ENCODE results near the gene HOTAIR. TPM values are rescaled to one million over a fixed set of nuclear protein-coding genes. Genes with fewer than 3 reads are reported as not detected.

HOTAIR gene
- total RNA-seq, 1 experiment from 2014 or later: not detected

GRCh38 chr12:54000116-54001114 lies 25.7 kb upstream of the HOTAIR start, which contains the start of gene HOXC9:
Gene HOXC9, plus strand, starts transcription at chr12:54000161. Its CDS starts 28 bp downstream, at chr12:54000189.
- Mint-ChIP-seq H3K36me3 (no peaks in the 10 kb centered on the region; the same call in 1 of the 2 replicates), H3K4me3 (peak within 1 kb of the TSS; percentile 52), H3K9me3 (no peaks in the 10 kb centered on the region), H3K27me3 (ENCODE audit: low read depth) (peaks cover 100% of the 10 kb centered on the region), H3K4me1 (peaks cover 24% of the 10 kb centered on the region), H3K27ac (no peak within 1 kb of the TSS)
- POLR2A ChIA-PET: no interaction called here
- DNase-seq (ENCODE audit: low spot score) (no peak), ATAC-seq (no peak)
- CTCF ChIA-PET: interaction anchor here (0.6 to 10.8 kb wide), 10 partner anchors 12 to 325 kb away, joined by 3 to 107 read pairs (median 5); partner anchors contain the start of genes COPZ1, HOXC10, HOXC4 and HOXC5
- TF ChIP-seq SMAD4 (CRISPR knock-in tag; IDR thresholded peaks at IDR 0.05) (no peak), USF2 (CRISPR knock-in tag; IDR thresholded peaks at IDR 0.05) (0 out of 2 replicates have a peak, but pooled peaks have one; percentile 3)

- POLR2A ChIA-PET: no interaction called here
- peaks cover 28% of the 10 kb centered on the region for H3K4me1 Mint-ChIP-seq
- H3K27me3 Mint-ChIP-seq (ENCODE audit: low read depth): peaks cover 100% of the 10 kb centered on the region
- no peak overlapping the region for H3K27ac Mint-ChIP-seq
- ATAC-seq (no peak), DNase-seq (ENCODE audit: low spot score) (no peak)
- CTCF ChIA-PET: interaction anchor here (0.8 to 10.8 kb wide), 8 partner anchors 11 to 217 kb away, joined by 4 to 107 read pairs (median 6); partner anchors contain the start of genes HOXC10 and HOXC5
- TF ChIP-seq USF2 (CRISPR knock-in tag; IDR thresholded peaks at IDR 0.05) (peak; percentile 84), ZNF512 (CRISPR knock-in tag; IDR thresholded peaks at IDR 0.05; ENCODE audit: borderline replicate concordance) (no peak), USF1 (CRISPR knock-in tag; IDR thresholded peaks at IDR 0.05) (peak; percentile 85), SMAD4 (CRISPR knock-in tag; IDR thresholded peaks at IDR 0.05) (no peak)
- no peaks in the 10 kb centered on the region; the same call in 1 of the 2 replicates for H3K36me3 Mint-ChIP-seq
- no peaks in the 10 kb centered on the region for H3K9me3 Mint-ChIP-seq
- peak overlapping the region; percentile 52 for H3K4me3 Mint-ChIP-seq
Observed at GRCh38 chr12:53999559-54000115, 24.9 kb upstream of the HOTAIR start.

GRCh38 chr12:53998900-53999236 lies 24.1 kb upstream of the HOTAIR start:
- H3K27ac Mint-ChIP-seq: no peak overlapping the region
- no peak overlapping the region for H3K4me3 Mint-ChIP-seq
- peaks cover 32% of the 10 kb centered on the region for H3K4me1 Mint-ChIP-seq
- CTCF ChIA-PET: interaction anchor here (1.4 to 10.8 kb wide), 6 partner anchors 13 to 242 kb away, joined by 3 to 107 read pairs (median 8); partner anchors contain the start of gene HOXC10
- H3K27me3 Mint-ChIP-seq (ENCODE audit: low read depth): peaks cover 100% of the 10 kb centered on the region
- ATAC-seq: no peak
- POLR2A ChIA-PET: no interaction called here
- no peaks in the 10 kb centered on the region; the same call in 1 of the 2 replicates for H3K36me3 Mint-ChIP-seq
- no peak for DNase-seq (ENCODE audit: low spot score)
- no peaks in the 10 kb centered on the region for H3K9me3 Mint-ChIP-seq
- no peak for TF ChIP-seq GRHL2 (CRISPR knock-in tag; IDR thresholded peaks at IDR 0.05; ENCODE audit: insufficient replicate concordance, severe bottlenecking)
- no peak for TF ChIP-seq JAZF1 (CRISPR knock-in tag; IDR thresholded peaks at IDR 0.05)
- TF ChIP-seq E2F4 (CRISPR knock-in tag; IDR thresholded peaks at IDR 0.05; ENCODE audit: borderline replicate concordance, low read depth): no peak
- no peak for TF ChIP-seq PREB (CRISPR knock-in tag; IDR thresholded peaks at IDR 0.05; ENCODE audit: borderline replicate concordance)
- TF ChIP-seq ZSCAN18 (CRISPR knock-in tag; IDR thresholded peaks at IDR 0.05): no peak
- no peak for TF ChIP-seq ZNF396 (CRISPR knock-in tag; IDR thresholded peaks at IDR 0.05; ENCODE audit: borderline replicate concordance)
- no peak for TF ChIP-seq ATF6 (CRISPR knock-in tag; IDR thresholded peaks at IDR 0.05)
- no peak for TF ChIP-seq USF2 (CRISPR knock-in tag; IDR thresholded peaks at IDR 0.05)
- TF ChIP-seq ZBTB43 (CRISPR knock-in tag; IDR thresholded peaks at IDR 0.05): no peak
- TF ChIP-seq HMGA2 (CRISPR knock-in tag; IDR thresholded peaks at IDR 0.05): no peak

All from WTC11 (cell line).